MM.1S (cell line): Measurements from ENCODE around the gene ANKRD27.

Experiments used
- EZH2phosphoT487 ChIP-seq: fragments of 300-600 bp; sonication (generic); IDR thresholded peaks from 2 replicates; pipeline ENCODE4 v1.6.1; 2018; ENCODE audit warnings: antibody characterized with exemption, low read length
- TF ChIP-seq, protein P1 (sequence below): fragments of 300-600 bp; sonication (generic); IDR thresholded peaks from 2 replicates; pipeline ENCODE4 v1.5.1; 2016; ENCODE audit warnings: antibody characterized with exemption, low read length, mixed read lengths

DNA sequence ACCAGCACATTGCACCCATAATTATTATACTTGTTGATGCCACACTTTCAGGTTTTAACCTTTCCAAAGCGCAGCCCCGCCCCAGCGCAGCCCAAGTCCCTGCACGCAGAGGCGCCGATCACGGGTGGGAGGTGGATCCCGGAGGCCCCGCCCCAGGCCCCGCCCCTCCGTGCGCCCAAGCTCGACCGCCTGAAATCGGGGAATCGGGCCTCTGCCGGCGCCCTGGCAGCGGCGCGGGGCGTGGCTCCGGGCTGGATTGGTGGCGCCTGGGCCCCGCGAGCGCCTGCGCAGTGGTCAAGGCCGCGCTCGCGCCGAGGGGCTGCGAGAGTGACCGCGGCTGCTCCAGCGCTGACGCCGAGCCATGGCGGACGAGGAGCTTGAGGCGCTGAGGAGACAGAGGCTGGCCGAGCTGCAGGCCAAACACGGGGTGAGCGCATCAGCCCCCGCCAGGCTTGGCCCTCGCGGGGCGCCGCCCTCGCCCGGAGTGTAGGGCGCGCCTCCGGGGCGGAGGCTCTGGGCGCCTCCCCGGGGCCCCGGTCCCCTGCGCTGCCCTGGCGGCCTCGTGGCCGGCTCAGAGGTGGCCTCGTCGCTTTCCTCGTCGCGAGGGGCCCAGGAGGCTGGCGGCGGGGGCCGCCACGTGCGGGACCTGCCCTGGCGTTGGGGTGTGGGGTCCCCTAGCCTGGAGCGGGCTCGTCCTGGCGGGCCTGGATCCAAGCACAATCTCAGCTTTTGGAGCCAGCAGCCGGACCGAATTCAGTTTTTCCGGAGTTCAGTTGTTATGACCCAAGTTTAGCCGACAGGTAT, 93.9 kb downstream of the ANKRD27 start, which contains the start of gene PDCD5:
- TF ChIP-seq, protein P1, sequence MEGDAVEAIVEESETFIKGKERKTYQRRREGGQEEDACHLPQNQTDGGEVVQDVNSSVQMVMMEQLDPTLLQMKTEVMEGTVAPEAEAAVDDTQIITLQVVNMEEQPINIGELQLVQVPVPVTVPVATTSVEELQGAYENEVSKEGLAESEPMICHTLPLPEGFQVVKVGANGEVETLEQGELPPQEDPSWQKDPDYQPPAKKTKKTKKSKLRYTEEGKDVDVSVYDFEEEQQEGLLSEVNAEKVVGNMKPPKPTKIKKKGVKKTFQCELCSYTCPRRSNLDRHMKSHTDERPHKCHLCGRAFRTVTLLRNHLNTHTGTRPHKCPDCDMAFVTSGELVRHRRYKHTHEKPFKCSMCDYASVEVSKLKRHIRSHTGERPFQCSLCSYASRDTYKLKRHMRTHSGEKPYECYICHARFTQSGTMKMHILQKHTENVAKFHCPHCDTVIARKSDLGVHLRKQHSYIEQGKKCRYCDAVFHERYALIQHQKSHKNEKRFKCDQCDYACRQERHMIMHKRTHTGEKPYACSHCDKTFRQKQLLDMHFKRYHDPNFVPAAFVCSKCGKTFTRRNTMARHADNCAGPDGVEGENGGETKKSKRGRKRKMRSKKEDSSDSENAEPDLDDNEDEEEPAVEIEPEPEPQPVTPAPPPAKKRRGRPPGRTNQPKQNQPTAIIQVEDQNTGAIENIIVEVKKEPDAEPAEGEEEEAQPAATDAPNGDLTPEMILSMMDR: no peak
- TF ChIP-seq EZH2phosphoT487: no peak
